Lower leg skin (tissue), 4 donors: ENCODE results near the gene SLC39A13. TPM values are rescaled to one million over a fixed set of nuclear protein-coding genes. Genes with fewer than 3 reads are reported as not detected.

Experiments used
- DNase-seq, 2 donors: peaks; one replicate each; pipeline ENCODE4 v3.0.0-alpha.2; 2019; ENCODE audit warnings: low spot score in 2 of 2
- H3K4me3 ChIP-seq: fragments of 200-600 bp; sonication (generic); 2 replicates; pipeline ENCODE4 v1.5.1; 2017; ENCODE audit warnings: mild to moderate bottlenecking, low read depth; ENCODE audit not compliant: poor library complexity, severe bottlenecking
- CTCF ChIP-seq, 3 donors: fragments of 450-650 bp; IDR thresholded peaks; one replicate each; pipeline ENCODE4 v1.5.1; 2016; ENCODE audit warnings: antibody characterized with exemption in 3 of 3, mild to moderate bottlenecking in 3 of 3, moderate library complexity in 2 of 3
- POLR2A ChIP-seq, 2 donors: fragments of 450-650 bp; IDR thresholded peaks; one replicate each; pipeline ENCODE4 v1.6.1; 2016 to 2017; ENCODE audit warnings: antibody characterized with exemption in 2 of 2, mild to moderate bottlenecking in 1 of 2, moderate library complexity in 1 of 2
- WGBS, 2 donors: methylation state at CpG; one replicate each; pipeline ENCODE4 v1.1.5; 2018; 5-methylcytosine and 5-hydroxymethylcytosine counted together
- intact Hi-C: fragments of 100-400 bp; cut with DNase I; formaldehyde crosslinking; loops from one replicate; pipeline ENCODE4 v1.15.0; 2023; ENCODE audit warnings: low total_unique reads
- total RNA-seq, 4 donors: library from RNA; depleted of rRNA; stranded (reverse); fragments of >200 nt; gene quantifications; one replicate each; pipeline ENCODE4 v1.1.0, GENCODE V29; 2016

Gene SLC39A13
- total RNA-seq, 4 donors from 2014 or later, result 22.9 to 59.2 (median 46.4) TPM

- intact Hi-C loops, result no loop called here
- DNase-seq, result no peak
- no peak for TF ChIP-seq POLR2A (IDR thresholded peaks at IDR 0.05)
- no peak for TF ChIP-seq CTCF (IDR thresholded peaks at IDR 0.05)
- WGBS, 2 donors, result 83 to 86% methylated on average over 13 of the region's 13 CpGs
- no peak overlapping the region for H3K4me3 ChIP-seq
Observed at GRCh38 chr11:47361419-47361818, 47.0 kb upstream of the SLC39A13 start.

DNA sequence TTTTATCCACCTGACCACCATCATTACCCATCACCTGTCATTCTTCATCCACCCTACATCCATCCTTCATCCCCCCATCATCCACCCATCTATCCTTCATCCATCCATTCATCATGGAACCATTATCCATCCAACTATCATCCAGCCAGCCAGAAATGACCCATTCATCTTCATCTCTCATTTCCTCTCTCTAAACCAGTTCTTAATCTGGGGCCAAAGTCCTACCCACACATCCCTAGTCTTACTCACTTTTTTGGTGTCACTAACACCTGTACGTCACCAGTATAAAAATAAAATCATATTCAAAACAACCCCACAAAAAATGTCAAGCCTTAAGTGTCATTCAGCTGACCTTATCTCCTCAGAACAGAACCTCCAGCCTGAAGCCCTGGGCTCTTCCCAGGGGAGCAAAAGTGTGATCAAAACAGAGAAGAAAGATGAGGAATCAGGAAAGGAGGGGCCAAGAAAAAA lies 42.3 kb upstream of the SLC39A13 start:
- no peak for DNase-seq
- no peak overlapping the region for H3K4me3 ChIP-seq
- intact Hi-C loops, result no loop called here
- 80 to 92% methylated on average over 1 of the region's 1 CpG for WGBS, 2 donors
- TF ChIP-seq CTCF (IDR thresholded peaks at IDR 0.05) (no peak), POLR2A (IDR thresholded peaks at IDR 0.05) (no peak)

- TF ChIP-seq POLR2A (IDR thresholded peaks at IDR 0.05) (no peak), CTCF (IDR thresholded peaks at IDR 0.05) (no peak)
- DNase-seq, result no peak
- H3K4me3 ChIP-seq, result no peak overlapping the region
- intact Hi-C loops, result no loop called here
- 44 to 51% methylated on average over 3 of the region's 3 CpGs for WGBS, 2 donors
Observed at GRCh38 chr11:47369676-47370075, 38.7 kb upstream of the SLC39A13 start.

DNA sequence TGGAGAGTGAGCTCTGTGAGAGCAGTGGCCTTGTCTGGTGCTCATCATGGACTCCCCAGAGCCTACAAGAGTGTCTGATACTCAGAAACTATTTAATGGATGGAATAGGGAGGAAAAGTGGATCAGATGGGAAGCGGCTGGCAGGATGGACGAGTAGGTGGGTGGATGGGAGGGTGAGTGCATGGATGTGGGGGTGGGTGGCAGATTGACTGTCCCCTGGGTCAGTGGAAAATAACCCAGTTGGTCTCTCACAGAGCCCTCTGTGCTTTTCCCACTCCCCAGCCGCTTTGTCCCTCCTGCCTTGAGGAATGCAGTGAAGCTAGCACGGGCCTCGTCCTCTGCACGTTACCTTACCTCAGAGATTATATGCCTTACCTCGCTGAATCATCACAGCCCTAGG lies 36.0 kb upstream of the SLC39A13 start:
- H3K4me3 ChIP-seq, result no peak overlapping the region
- WGBS, 2 donors, result 64 to 83% methylated on average over 7 of the region's 7 CpGs
- DNase-seq, result no peak
- intact Hi-C loops, result no loop called here
- no peak for TF ChIP-seq CTCF (IDR thresholded peaks at IDR 0.05)
- TF ChIP-seq POLR2A (IDR thresholded peaks at IDR 0.05), result no peak

DNA sequence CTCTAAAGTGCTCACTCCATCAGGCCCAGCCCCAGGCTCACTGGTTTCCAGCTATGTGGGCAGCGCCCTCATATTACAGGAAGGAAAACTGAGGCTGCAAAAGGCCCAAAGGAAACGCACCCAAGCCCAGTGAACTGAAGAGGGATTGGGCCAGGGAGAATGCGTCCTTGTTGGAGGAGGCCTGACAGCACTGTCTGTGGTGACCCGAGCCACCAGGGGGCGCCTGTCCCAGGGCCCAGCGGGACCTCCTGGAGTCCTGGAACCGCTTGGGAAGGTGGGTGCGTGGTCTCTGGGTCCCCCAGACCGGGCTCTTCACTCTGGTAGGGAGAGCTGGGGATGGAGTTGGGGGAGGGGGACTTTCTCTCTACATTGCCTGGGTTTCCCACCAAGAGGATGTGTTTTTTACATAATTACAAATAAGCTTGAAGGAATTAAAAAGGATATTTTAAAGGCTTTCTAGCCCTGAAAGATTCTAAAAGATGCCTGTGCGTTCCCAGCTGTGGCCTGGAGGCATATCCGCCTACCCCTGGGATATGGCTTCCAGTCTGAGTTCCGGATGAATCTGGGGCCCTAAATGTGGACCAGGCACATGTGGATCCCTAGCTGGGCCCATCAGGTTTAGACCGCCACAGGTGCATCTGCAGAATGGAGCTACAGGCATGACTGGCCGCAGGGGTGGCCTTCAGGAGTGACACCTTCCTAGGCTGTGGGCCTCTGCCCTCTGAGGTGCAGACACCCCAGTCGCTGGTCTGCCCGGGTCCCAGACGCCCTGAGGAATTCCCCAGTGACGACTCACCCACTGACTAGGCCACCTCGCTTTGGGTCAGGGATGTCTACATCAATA lies 34.3 kb upstream of the SLC39A13 start:
- intact Hi-C loops, result no loop called here
- no peak overlapping the region for H3K4me3 ChIP-seq
- peak in 1 of 3 donors; percentile 57 for TF ChIP-seq CTCF (IDR thresholded peaks at IDR 0.05)
- TF ChIP-seq POLR2A (IDR thresholded peaks at IDR 0.05), result no peak
- DNase-seq, result peak; percentile 63 to 96
- WGBS, 2 donors, result 23 to 30% methylated on average over 13 to 18 of the region's 19 CpGs

GRCh38 chr11:47374720-47375019 lies 33.7 kb upstream of the SLC39A13 start:
- no peak overlapping the region for H3K4me3 ChIP-seq
- DNase-seq, result no peak
- intact Hi-C loops, result no loop called here
- TF ChIP-seq POLR2A (IDR thresholded peaks at IDR 0.05) (no peak), CTCF (IDR thresholded peaks at IDR 0.05) (no peak)
- 77 to 83% methylated on average over 4 to 5 of the region's 5 CpGs for WGBS, 2 donors
